SH-SY5Y (cell line): Measurements from ENCODE around the gene SPPL2C.

Experiments
- GATA2 ChIP-seq: IDR thresholded peaks from 2 replicates; pipeline ENCODE4 v1.6.1; 2011; ENCODE audit warnings: mild to moderate bottlenecking, low read depth, low read length
- GATA3 ChIP-seq: IDR thresholded peaks from 2 replicates; pipeline ENCODE4 v1.6.1; 2011; ENCODE audit warnings: low read depth, mild to moderate bottlenecking, low read length, moderate library complexity

- TF ChIP-seq GATA2 (no peak), GATA3 (no peak)
These were observed 959 bp upstream of the SPPL2C start for GRCh38 chr17:45843722-45844121.
